ENCODE results near the gene ABLIM3. TPM values are rescaled to one million over a fixed set of nuclear protein-coding genes. Genes with fewer than 3 reads are reported as not detected.

ABLIM3 gene
- total RNA-seq, 1 donor from 2014 or later, result not detected

- Mint-ChIP-seq H3K27ac (no peak overlapping the region), H3K4me1 (no peaks in the 10 kb centered on the region), H3K27me3 (ENCODE audit: insufficient read depth, low read depth) (peaks cover 2% of the 10 kb centered on the region), H3K36me3 (no peaks in the 10 kb centered on the region), H3K4me3 (no peak overlapping the region), H3K9me3 (no peaks in the 10 kb centered on the region)
- Histone ChIP-seq H3K9me3 (ENCODE audit: low read depth) (no peaks in the 10 kb centered on the region), H3K36me3 (no peaks in the 10 kb centered on the region), H4K20me1 (ENCODE audit: low read depth) (no peaks in the 10 kb centered on the region), H3K27me3 (no peaks in the 10 kb centered on the region), H3F3A (ENCODE audit: low read depth) (no peaks in the 10 kb centered on the region), H2AFZ (replicated peaks) (no peak overlapping the region), H3K9ac (no peak overlapping the region), H3K79me2 (ENCODE audit: low read depth) (no peaks in the 10 kb centered on the region), H3K27ac (no peak overlapping the region), H3K4me2 (no peak overlapping the region), H3K4me1 (no peaks in the 10 kb centered on the region), H3K4me3 (no peak overlapping the region)
- TF ChIP-seq CTCF (IDR thresholded peaks at IDR 0.05) (no peak), EZH2 (IDR thresholded peaks at IDR 0.05) (no peak), EZH2phosphoT487 (IDR thresholded peaks at IDR 0.05) (no peak)
- no peak for DNase-seq (ENCODE audit: low spot score)
Observed at GRCh38 chr5:149177339-149177843, 36.1 kb downstream of the ABLIM3 start.

GRCh38 chr5:149177911-149178565 lies 36.7 kb downstream of the ABLIM3 start:
- Mint-ChIP-seq H3K4me1 (no peaks in the 10 kb centered on the region), H3K27ac (no peak overlapping the region), H3K4me3 (no peak overlapping the region), H3K27me3 (ENCODE audit: insufficient read depth, low read depth) (peaks cover 2% of the 10 kb centered on the region), H3K36me3 (no peaks in the 10 kb centered on the region), H3K9me3 (no peaks in the 10 kb centered on the region)
- Histone ChIP-seq H3K27me3 (no peaks in the 10 kb centered on the region), H2AFZ (replicated peaks) (no peak overlapping the region), H3K9me3 (ENCODE audit: low read depth) (no peaks in the 10 kb centered on the region), H3K4me1 (no peaks in the 10 kb centered on the region), H4K20me1 (ENCODE audit: low read depth) (no peaks in the 10 kb centered on the region), H3K9ac (no peak overlapping the region), H3F3A (ENCODE audit: low read depth) (no peaks in the 10 kb centered on the region), H3K27ac (no peak overlapping the region), H3K4me2 (no peak overlapping the region), H3K79me2 (ENCODE audit: low read depth) (no peaks in the 10 kb centered on the region), H3K36me3 (no peaks in the 10 kb centered on the region), H3K4me3 (no peak overlapping the region)
- TF ChIP-seq EZH2phosphoT487 (IDR thresholded peaks at IDR 0.05), result no peak
- no peak for TF ChIP-seq CTCF (IDR thresholded peaks at IDR 0.05)
- no peak for TF ChIP-seq EZH2 (IDR thresholded peaks at IDR 0.05)
- DNase-seq (ENCODE audit: low spot score), result no peak

- no peak for TF ChIP-seq CTCF (IDR thresholded peaks at IDR 0.05)
- Histone ChIP-seq H3K27me3 (no peaks in the 10 kb centered on the region), H3K79me2 (ENCODE audit: low read depth) (no peaks in the 10 kb centered on the region), H3K27ac (no peak overlapping the region), H3K4me3 (no peak overlapping the region), H4K20me1 (ENCODE audit: low read depth) (no peaks in the 10 kb centered on the region), H3K4me2 (no peak overlapping the region), H2AFZ (replicated peaks) (no peak overlapping the region), H3K9me3 (ENCODE audit: low read depth) (no peaks in the 10 kb centered on the region), H3K4me1 (no peaks in the 10 kb centered on the region), H3K36me3 (no peaks in the 10 kb centered on the region), H3K9ac (no peak overlapping the region), H3F3A (ENCODE audit: low read depth) (no peaks in the 10 kb centered on the region)
- no peaks in the 10 kb centered on the region for H3K36me3 Mint-ChIP-seq
- peaks cover 3% of the 10 kb centered on the region for H3K4me1 Mint-ChIP-seq
- no peaks in the 10 kb centered on the region for H3K9me3 Mint-ChIP-seq
- H3K27ac Mint-ChIP-seq, result no peak overlapping the region
- no peak for DNase-seq (ENCODE audit: low spot score)
- no peaks in the 10 kb centered on the region for H3K27me3 Mint-ChIP-seq (ENCODE audit: insufficient read depth, low read depth)
- no peak overlapping the region for H3K4me3 Mint-ChIP-seq
Observed at GRCh38 chr5:149181732-149182131, 40.4 kb downstream of the ABLIM3 start.
